ENCODE measurements around the gene SP4.

Gene SP4

DNA sequence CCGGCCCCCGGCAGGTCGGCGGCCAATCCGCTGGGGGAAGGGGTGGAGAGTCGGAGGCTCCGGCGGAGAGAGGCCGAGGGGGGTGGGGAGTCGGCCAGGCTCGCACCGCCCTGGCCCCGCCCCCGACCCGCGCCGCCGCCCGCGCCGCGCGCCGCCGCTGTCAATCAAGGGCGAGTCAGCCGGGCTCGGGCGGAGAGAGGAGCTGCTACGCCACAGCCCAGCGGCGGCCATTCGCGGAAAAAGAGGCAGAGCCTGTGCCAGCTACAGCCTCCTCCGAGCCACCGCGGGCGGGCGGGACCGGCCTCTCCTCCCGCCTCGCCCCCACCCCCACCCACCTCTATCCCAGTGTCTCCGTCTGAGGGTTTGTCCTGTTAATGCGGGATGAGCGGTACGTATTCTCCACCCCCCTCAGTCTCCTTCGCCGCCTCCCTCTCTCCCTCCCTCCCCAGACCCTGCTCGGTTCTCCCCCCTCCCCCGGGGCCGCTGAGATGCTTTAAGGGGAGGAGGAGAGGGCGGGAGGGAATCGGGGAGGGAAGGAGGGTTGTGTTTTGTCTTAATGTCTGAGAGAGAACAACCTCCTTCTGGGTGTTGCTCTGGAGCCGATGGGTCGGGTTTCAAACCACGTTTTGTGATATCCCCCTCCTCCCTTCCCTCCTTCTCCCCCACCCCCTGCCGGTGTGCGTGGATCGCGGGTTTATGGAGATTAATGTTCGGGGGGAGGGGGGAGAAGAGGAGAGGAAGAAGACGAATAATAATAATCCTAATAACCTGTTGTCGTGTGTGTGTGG lies at the start of gene SP4:
Gene SP4 (plus strand): TSS at position 213 of the 788 bp plus-strand sequence. CDS start 169 bp downstream, at position 382.
- TF ChIP-seq, protein P1, sequence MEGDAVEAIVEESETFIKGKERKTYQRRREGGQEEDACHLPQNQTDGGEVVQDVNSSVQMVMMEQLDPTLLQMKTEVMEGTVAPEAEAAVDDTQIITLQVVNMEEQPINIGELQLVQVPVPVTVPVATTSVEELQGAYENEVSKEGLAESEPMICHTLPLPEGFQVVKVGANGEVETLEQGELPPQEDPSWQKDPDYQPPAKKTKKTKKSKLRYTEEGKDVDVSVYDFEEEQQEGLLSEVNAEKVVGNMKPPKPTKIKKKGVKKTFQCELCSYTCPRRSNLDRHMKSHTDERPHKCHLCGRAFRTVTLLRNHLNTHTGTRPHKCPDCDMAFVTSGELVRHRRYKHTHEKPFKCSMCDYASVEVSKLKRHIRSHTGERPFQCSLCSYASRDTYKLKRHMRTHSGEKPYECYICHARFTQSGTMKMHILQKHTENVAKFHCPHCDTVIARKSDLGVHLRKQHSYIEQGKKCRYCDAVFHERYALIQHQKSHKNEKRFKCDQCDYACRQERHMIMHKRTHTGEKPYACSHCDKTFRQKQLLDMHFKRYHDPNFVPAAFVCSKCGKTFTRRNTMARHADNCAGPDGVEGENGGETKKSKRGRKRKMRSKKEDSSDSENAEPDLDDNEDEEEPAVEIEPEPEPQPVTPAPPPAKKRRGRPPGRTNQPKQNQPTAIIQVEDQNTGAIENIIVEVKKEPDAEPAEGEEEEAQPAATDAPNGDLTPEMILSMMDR (IDR thresholded peaks at IDR 0.05; ENCODE audit: borderline replicate concordance, insufficient read depth, low read depth, low read length), result no peak
- peak within 1 kb of the TSS; percentile 73 for H3K4me3 ChIP-seq (ENCODE audit: low read depth, low read length)

DNA sequence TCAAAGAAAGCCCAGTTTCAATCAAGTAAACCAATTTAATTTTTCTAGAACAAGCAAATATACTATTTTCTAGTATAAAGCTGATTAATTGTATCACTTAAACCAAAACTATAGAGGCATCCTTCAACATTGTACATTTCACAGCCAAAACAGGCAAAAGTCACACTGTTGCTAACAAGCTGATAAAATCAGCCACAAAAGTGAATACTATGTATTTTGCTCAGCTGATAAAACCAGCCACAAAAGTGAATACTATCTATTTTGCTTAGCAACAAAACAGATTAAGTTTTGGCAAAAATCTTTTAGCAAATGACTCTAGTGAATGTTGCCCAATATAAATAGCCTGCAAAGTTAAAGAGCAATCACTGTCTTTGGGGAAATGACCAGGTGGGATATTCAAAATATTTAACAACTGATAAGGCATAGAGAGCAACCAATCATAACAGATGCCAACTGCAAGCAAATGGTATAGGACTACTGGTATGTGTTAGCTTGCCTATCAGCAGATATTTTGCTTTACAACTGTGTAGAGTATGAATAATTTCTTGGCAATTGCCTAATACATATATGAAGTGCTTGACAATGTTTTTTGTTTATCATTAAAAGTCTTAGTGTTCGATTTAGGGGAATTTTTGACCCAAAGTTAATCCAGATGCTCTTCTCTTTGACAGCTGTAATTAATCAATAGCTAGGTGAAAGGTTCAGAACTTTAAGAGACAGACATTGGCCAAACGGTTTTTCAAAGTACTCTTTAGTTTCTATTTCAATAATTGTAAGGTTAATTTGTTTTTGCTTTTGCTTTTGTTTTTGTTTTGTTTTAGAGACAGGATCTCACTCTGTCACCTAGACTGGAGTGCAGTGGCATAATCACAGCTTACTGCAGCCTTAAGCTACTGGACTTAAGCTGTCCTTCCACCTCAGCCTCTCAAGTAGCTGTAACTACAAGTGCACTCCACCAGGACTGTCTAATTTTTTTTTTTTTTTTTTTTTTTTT lies 44.4 kb upstream of the SP4 start:
- no peak overlapping the region for H3K4me3 ChIP-seq (ENCODE audit: low read depth, low read length)
- TF ChIP-seq, protein P1 (IDR thresholded peaks at IDR 0.05; ENCODE audit: borderline replicate concordance, insufficient read depth, low read depth, low read length), result no peak

DNA sequence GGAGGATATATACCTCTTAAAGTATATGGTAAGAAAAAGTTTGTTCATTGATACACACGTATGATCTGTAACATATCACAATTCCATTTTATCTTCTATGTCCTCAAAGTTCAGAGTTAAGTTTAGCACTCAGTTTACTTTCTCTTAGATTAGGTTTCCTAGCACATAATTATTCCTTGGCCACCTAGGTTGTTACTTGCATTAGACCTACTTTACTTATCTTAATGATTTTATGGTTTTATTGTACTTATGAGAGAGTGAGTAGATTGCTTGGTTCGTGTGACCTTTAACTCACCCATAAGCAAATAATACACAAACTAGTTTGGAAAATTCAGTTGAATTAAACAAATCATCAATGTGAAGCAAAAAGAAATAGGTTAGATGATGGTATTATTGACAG lies 33.9 kb upstream of the SP4 start:
- H3K4me3 ChIP-seq (ENCODE audit: low read depth, low read length), result no peak overlapping the region
- TF ChIP-seq, protein P1 (IDR thresholded peaks at IDR 0.05; ENCODE audit: borderline replicate concordance, insufficient read depth, low read depth, low read length), result no peak

DNA sequence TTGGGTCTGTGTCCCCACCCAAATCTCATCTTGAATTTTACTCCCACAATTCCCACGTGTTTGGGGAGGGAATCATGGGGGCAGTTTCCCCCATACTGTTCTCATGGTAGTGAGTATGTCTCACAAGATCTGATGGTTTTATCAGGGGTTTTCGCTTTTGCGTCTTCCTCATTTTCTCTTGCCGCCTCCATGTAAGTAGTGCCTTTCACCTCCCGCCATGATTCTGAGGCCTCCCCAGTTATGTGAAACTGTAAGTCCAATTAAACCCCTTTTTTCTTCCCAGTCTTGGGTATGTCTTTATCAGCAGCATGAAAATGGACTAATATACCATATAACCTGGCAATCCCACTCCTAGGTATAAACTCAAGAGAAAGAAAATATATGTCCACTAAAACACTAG lies 25.9 kb upstream of the SP4 start:
- no peak overlapping the region for H3K4me3 ChIP-seq (ENCODE audit: low read depth, low read length)
- TF ChIP-seq, protein P1 (IDR thresholded peaks at IDR 0.05; ENCODE audit: borderline replicate concordance, insufficient read depth, low read depth, low read length), result no peak

DNA sequence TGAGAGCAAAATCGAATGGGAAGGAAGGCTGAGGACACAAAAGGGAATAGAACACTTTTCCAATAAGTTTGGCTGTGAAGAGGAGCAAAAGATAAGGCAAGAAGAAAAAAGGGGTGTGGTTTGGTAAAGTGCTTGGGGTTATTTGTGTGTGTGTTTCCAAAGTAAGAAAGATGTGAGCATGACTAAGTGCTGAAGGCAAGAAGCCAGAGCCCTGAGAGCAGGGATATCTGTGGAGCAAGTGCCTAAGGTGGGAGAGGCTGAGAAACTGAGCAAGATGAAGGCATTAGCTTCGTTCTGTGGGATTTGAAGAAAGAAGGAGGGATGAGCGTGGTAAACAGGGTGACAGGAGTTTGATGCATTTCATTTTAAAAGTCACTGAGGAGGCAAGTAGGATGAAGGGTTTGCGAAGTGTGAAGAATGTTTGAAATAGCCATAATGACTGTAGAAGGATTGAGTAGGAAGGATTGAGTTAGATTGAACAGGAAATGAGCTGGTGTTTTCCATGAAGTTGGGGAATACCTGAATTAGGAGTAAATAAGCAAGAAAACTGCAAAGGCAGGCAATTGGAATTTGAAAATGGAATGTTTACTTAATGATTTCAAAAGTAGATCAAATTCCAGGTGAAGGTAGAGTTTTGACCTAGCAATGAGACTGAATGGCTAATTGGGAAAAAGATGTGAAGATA lies 19.9 kb upstream of the SP4 start:
- TF ChIP-seq, protein P1 (IDR thresholded peaks at IDR 0.05; ENCODE audit: borderline replicate concordance, insufficient read depth, low read depth, low read length), result no peak
- H3K4me3 ChIP-seq (ENCODE audit: low read depth, low read length), result no peak overlapping the region

DNA sequence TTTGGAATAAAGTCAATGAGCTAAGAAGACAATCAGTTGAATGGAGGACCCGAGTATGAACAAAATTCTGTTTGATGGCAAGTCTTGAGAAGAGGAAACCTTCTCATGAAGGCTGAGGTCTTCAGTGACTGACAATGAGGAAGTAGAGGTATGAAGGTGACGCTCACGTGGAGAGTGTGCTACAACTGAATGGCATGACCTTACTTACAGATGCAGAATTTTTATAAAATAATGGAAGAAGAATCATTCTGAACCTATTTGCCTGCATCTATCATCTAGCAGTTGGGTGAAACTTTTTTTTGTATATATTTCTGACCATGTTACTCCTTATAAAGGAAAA lies 19.4 kb upstream of the SP4 start:
- TF ChIP-seq, protein P1 (IDR thresholded peaks at IDR 0.05; ENCODE audit: borderline replicate concordance, insufficient read depth, low read depth, low read length), result no peak
- H3K4me3 ChIP-seq (ENCODE audit: low read depth, low read length), result no peak overlapping the region

Measured in GM12875 (cell line).